Measurements from ENCODE around the gene SNAPC2.
"Not testable (repeated sequence)": the region's sequence is repeated elsewhere in the genome, so short reads cannot be mapped to it uniquely, and the experiment has no call there.

The SNAPC2 gene

DNA sequence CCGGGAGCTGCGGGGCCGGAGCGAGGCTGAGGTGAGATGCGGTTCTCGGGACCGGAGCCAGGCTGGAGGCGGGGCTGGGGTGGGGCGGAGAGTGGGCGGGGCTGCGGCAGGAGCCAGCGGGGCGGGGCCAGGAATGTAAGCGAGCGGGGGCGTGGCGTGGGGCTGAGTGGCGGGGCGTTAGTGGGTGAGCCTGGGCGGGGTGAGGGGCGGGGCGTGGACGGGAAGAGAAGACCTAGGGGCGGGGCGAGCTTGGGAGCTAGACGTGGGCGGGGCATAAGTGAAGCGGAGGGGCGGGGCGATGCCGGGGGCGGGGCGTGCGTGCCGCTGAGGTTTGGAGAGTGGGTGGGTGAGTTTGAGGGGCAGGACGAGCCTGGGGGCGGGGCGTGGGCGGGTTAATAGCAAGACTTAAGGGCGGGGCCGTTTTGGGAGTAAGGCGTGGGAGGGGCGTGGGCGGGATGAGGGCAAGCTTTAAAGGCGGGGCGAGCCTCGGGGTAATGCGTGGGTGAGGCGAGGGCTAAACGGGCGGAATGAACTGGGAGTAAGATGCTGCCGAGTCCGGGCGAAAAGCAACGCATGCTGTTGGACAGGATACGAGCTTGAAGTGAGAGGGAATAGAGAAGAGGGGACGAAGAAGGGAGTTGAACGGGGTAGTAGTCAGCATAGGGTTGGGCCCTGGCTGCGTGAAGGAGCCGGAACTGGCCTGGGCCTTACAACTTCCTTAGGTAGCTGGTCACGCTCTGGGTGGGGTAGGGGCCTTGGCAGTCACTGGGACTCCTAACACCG is 572 bp downstream of the SNAPC2 start:
- peak; percentile 70 to 100 (median 97) for DNase-seq

DNA sequence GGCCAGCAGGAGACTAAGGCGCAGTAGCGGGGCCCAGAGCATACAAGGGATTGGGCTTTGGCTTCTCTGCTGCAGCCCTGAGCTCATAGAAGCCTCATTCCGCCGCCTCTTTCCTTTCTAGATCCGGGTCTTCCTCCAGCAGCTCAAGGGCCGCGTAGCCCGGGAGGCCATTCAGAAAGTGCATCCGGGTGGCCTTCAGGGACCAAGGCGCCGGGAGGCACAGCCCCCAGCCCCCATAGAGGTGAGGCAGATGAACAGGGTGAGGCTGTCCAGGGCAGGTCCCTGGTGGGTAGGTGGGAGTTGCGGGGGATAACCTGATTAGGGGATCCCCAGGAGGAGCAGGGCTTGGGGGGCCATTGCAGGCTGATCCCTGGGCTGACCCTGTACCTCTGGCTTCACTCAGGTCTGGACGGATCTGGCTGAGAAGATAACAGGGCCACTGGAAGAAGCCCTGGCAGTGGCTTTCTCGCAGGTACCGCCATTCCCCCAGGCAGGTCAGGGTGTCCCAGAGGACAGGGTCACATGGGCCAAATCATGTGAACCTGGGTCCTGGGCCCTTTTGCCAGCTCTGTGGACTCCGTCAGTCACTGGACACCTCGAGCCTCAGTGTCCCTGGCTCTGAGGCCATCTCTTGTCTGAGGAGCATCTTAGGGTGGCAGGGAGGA is 1.3 kb downstream of the SNAPC2 start:
- peak in 3 of 58 donors; percentile 44 to 58 (median 53) for DNase-seq

DNA sequence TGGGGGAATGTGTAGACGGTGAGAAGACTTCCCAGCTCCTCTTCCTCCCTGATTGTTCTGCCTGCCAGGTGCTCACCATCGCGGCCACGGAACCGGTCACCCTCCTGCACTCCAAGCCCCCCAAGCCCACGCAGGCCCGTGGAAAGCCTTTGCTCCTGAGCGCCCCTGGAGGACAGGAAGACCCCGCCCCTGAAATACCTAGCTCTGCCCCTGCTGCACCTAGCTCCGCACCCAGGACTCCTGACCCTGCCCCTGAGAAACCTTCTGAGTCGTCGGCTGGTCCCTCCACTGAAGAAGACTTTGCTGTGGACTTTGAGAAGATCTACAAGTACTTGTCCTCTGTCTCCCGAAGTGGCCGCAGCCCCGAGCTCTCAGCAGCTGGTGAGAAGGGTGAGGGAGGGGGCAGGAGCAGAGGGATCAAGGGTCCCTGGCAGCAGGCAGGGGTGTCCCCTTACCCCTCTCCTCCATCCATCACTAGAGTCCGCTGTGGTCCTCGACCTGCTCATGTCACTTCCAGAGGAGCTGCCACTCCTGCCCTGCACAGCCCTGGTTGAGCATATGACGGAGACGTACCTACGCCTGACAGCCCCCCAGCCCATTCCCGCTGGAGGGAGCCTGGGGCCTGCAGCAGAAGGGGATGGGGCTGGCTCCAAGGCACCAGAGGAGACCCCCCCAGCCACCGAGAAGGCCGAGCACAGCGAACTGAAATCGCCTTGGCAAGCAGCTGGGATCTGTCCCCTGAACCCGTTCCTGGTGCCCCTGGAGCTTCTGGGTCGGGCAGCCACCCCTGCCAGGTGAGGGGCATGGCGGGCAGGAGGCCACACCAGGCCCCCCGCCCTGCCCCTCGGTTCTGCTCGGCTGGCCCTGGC is 2.1 kb downstream of the SNAPC2 start:
- no peak for DNase-seq

DNA sequence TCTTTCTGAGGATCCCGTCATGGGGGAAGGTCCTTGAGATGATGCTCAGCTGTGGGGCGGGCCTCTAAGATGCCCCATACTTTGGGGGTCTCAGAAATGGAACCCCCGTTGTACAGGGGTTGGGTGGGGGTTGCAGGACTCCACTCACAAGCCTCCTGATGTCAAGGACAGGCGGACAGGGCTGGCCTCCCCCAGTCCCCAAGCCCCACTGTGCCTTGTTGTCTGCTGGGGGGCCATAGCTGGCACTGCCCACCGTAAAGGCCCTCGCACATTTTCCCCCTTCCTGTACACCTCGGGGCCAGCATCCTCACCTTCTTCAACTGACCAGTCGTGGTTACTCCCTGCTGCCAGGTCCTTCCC is 2.7 kb downstream of the SNAPC2 start:
- no peak for DNase-seq

- peak in 23 of 58 donors; percentile 13 to 79 (median 34) for DNase-seq
These were observed 3.4 kb downstream of the SNAPC2 start for GRCh38 chr19:7923295-7924191.

DNA sequence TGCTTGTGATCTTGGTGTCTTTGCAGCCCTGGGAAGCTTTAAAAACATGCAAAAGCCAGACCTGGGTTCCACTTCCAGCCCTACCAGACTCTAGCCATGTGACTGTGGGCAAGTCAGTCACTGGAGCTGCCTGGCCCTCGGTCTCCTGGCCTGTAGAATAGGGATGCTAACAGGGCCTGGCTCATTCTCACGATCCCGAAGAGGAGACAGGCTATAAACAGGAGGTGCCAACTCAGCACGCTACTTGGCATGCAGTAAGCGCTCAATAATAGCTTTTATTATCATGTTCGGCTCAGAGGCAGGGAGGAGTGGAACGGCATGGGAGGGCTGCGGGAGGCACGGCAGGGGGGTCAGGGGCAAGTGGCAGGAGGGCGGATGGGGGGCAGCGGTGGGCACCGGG is 4.1 kb downstream of the SNAPC2 start:
- DNase-seq: peak in 3 of 58 donors; percentile 28 to 53 (median 29)

- no peak for DNase-seq
These were observed 4.6 kb downstream of the SNAPC2 start for GRCh38 chr19:7924651-7925170.

GRCh38 chr19:7925171-7925851 is 5.2 kb downstream of the SNAPC2 start:
- DNase-seq: peak in 29 of 58 donors; percentile 8 to 68 (median 33)

GRCh38 chr19:7926021-7926726 is 6.0 kb downstream of the SNAPC2 start, which contains the start of gene CTXN1:
TSS of gene CTXN1 (minus strand) at chr19:7926135. CDS start at chr19:7925538, 597 bp downstream.
- peak in 42 of 58 donors; percentile 6 to 80 (median 45) for DNase-seq

DNA sequence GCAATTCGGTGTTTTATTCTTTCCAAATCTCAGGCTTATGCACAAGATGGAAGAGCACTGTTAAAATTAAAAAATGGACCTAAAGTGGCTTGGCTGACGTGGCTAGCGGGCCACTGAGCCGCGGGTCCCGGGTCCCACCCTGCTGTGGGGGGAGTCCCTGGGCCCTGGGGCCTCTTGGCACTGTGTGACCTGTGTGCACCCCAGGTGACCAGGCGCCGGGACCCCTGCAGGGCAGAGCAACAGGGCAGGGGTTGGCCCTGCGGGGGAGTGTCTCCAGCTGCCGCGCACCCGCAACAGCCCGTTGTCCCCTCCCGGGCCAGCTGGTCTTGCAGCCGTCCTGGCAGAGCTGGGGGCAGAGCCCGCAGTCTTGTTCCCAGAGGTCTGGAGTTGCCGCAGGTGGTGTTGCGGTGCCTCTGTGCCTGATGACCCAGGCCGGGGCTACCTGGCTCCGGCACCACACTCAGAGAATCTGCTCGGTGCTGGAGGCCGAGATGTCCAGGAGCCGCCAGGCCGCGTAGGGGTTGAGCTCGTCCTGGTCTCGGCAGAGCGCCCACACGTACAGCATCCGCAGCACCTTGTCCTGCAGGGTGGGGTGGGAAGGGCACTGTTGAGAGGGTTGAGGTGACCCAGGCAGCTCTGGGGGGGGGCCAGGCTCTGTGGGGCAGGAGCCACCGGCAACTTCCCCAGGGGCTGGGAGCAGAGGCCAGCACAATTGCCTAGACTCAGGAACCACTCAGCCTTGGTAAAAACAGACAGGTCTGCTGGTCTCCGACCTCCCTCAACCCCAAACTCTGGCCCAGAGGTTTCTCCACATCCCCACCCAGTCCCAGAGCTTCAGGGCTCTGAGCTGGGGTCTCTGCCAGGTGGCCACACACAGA is 6.8 kb downstream of the SNAPC2 start:
- no peak for DNase-seq

- peak in 1 of 58 donors; percentile 35 for DNase-seq
These were observed 7.6 kb downstream of the SNAPC2 start for GRCh38 chr19:7927605-7928333.

GRCh38 chr19:7928334-7928706 is 8.2 kb downstream of the SNAPC2 start:
- DNase-seq: peak in 3 of 58 donors; percentile 20 to 35 (median 28)

DNA sequence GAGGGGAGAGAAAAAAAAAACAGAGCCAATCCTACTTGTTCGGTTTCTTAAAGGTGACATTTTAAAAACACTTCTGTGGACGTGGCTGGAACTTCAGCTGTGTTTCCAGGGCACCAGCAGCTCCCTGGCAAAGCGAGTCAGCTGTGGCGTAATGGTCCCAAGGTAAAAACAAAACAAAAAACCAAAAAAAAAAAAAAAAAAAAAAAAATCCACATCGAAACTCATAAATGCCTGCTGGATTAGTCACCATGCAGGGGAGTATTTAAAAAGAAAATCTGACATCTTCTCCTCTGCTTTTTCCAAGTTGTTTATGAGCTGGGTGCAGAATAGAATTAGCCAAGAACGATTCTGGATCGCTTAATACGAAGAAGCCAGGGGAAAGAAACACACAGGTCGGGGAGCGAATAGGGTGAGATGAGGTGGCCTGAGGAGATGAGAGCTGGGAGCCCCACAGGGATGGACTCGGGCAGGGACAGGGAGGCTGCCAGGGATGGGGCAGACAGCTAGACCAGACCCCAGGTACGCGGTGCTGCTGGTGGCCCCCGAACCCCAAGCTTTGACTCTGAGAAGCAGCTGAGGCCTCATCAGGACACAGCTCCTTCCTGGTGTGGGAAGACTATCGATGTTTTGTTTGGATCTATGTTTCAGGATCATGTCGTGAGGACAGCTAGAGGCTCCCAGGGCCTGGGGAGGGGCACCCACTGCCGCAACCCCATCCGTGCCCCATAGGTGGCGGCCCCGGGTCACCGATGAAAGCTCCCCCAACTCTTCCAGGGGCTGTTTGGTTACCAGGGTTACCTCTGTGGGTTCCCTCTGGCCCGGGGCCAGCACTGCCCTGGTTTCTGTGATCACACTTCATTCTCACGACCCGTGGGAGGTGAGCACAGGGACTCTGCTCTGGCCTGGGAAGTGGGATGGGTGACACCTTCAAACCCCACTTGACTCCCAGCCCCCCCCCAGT is 8.9 kb downstream of the SNAPC2 start:
- DNase-seq: peak in 3 of 58 donors; percentile 18 to 44 (median 31)

DNA sequence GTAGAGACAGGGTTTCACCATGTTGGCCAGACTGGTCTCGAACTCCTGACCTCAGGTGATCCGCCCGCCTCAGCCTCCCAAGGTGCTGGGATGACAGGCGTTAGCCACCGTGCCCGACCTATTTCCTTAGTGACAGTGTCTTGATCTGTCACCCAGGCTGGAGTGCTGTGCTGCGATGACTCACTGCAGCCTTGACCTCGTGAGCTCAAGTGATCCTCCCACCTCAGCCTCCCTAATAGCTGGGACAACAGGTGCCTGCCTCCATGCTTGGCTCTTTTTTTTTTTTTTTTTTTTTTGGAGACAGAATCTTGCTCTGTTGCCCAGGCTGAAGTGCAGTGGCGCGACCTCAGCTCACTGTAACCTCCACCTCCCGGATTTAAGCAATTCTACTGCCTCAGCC is 9.9 kb downstream of the SNAPC2 start:
- DNase-seq: not testable (repeated sequence)

DNA sequence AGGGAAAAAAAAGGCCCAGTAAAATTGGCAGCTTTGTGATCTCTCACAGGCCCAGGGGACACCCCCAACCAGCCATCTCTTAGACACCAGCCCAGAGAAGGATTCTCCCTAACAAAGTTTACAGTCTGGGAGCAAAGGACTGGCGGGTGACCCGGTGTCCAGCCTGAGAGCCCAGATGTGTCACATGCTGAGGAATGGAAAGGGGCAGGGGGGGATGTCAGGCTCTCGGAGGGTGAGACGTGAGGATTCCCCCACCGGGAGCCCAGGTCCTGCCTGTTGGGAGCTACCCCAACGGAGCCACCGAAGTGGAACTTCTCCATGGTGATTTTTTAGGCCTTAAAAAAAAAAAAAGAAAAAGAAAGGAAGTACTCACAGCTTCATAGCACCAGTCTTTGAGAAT is 10.6 kb downstream of the SNAPC2 start:
- DNase-seq: peak in 1 of 58 donors; percentile 8
